Omental fat pad (tissue), 4 donors: ENCODE results near the gene SLC9C1. TPM values are rescaled to one million over a fixed set of nuclear protein-coding genes. Genes with fewer than 3 reads are reported as not detected.

Experiments used
- ATAC-seq: fragments of 150-250 bp; one replicate; pipeline ENCODE4 v1.9.1; 2016; ENCODE audit warnings: mild to moderate bottlenecking, moderate library complexity; ENCODE audit not compliant: low FRiP score
- DNase-seq: peaks from one replicate; pipeline ENCODE4 v3.0.0-alpha.2; 2019; ENCODE audit warnings: low spot score
- total RNA-seq, 4 donors: library from RNA; depleted of rRNA; stranded (reverse); fragments of >200 nt; gene quantifications; one replicate each; pipeline ENCODE4 v1.1.0, GENCODE V29; 2016
- TF ChIP-seq, protein P1 (sequence below), 3 donors: fragments of 450-650 bp; IDR thresholded peaks; one replicate each; pipeline ENCODE4 v1.5.1; 2016 to 2017; ENCODE audit warnings: antibody characterized with exemption in 3 of 3, mild to moderate bottlenecking in 3 of 3, moderate library complexity in 2 of 3

The SLC9C1 gene
- total RNA-seq, 4 donors from 2014 or later, result 0.19 to 1.9 (median 1.1) TPM

DNA sequence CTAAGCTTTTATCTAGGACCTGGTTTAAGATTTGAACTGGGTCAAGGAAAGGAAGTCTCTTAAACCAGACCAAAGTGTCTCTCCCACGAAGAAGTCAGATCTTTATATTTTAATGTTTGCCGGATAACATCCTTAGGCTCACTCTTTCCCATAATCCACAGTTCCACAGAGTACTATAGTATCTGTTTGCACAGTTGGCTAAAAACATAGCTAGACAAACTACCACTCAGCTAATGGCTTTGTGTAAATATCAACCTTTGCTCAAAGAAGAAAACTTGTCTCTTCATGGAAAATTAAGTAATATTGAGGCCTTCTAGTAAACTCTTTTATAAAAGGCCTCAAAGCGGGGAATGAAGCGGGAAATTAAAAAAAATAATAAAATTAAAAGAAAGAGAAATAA is 13.5 kb upstream of the SLC9C1 start:
- DNase-seq, result no peak
- TF ChIP-seq, protein P1, sequence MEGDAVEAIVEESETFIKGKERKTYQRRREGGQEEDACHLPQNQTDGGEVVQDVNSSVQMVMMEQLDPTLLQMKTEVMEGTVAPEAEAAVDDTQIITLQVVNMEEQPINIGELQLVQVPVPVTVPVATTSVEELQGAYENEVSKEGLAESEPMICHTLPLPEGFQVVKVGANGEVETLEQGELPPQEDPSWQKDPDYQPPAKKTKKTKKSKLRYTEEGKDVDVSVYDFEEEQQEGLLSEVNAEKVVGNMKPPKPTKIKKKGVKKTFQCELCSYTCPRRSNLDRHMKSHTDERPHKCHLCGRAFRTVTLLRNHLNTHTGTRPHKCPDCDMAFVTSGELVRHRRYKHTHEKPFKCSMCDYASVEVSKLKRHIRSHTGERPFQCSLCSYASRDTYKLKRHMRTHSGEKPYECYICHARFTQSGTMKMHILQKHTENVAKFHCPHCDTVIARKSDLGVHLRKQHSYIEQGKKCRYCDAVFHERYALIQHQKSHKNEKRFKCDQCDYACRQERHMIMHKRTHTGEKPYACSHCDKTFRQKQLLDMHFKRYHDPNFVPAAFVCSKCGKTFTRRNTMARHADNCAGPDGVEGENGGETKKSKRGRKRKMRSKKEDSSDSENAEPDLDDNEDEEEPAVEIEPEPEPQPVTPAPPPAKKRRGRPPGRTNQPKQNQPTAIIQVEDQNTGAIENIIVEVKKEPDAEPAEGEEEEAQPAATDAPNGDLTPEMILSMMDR (IDR thresholded peaks at IDR 0.05), result no peak
- no peak for ATAC-seq

DNA sequence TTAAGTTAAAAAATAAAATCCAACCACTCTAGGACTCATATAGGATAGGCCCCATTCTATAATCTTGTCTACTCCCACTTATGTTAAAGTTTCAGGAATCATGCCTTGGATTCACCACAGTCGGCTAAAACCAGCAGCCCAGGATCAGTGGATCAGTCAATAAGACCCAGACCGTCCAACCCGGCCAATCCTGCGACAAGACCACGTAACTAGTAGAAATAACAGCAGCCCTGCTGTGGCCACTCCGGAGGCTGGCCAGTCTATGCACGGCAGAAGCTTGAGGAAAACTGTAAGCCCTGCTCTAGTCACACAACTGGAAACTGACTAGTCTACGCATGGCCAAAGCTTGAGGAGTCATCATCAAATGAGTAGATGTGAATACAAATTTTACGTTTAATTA is 12.8 kb upstream of the SLC9C1 start:
- TF ChIP-seq, protein P1 (IDR thresholded peaks at IDR 0.05), result no peak
- no peak for ATAC-seq
- DNase-seq, result no peak

DNA sequence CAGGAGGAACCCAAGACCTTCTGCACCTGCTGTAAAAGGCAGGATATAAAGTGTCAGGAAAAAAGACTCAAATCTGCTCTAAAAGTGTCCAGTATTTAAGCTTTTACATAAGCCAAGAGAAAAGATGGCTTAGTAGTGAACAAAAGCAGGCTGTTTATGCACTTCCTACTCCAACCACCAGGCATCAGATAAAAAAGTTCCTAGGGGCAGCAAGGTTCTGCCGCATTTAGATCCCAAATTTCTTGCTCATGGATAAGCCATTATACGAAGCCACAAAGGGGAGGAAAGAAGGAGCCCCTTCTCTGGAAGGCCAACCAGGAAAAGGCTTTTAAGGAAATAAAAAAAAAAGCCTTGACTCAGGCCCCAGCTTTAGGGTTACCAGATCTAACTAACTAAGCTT is 10.6 kb upstream of the SLC9C1 start:
- TF ChIP-seq, protein P1 (IDR thresholded peaks at IDR 0.05), result no peak
- DNase-seq, result no peak
- no peak for ATAC-seq

DNA sequence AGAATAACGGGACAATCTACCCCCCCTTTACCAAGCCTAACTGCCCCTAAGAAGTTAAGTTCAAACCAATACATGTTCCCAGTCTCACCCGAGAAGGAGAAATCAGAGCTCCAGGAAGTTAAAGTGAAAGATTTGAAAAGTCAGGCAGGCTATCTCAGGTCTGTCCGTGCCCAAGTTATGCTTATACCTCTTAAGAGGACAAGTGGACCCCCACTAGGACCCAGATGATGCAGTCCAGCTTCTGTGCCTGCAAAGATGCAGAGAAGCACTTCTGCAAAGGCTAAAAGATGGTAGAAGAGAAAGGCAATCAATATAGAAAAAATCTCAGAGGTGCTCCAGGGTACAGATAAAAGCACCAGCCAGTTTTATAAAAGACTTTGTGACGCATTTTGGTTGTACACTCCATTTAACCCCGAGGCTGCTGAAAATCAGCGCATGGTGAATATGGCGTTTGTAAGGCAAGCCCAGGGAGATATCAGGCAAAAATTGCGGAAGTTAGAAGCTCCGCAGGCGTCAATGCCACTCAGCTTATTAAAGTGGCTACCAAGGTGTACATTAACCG is 9.8 kb upstream of the SLC9C1 start:
- DNase-seq, result no peak
- no peak for ATAC-seq
- TF ChIP-seq, protein P1 (IDR thresholded peaks at IDR 0.05), result no peak

DNA sequence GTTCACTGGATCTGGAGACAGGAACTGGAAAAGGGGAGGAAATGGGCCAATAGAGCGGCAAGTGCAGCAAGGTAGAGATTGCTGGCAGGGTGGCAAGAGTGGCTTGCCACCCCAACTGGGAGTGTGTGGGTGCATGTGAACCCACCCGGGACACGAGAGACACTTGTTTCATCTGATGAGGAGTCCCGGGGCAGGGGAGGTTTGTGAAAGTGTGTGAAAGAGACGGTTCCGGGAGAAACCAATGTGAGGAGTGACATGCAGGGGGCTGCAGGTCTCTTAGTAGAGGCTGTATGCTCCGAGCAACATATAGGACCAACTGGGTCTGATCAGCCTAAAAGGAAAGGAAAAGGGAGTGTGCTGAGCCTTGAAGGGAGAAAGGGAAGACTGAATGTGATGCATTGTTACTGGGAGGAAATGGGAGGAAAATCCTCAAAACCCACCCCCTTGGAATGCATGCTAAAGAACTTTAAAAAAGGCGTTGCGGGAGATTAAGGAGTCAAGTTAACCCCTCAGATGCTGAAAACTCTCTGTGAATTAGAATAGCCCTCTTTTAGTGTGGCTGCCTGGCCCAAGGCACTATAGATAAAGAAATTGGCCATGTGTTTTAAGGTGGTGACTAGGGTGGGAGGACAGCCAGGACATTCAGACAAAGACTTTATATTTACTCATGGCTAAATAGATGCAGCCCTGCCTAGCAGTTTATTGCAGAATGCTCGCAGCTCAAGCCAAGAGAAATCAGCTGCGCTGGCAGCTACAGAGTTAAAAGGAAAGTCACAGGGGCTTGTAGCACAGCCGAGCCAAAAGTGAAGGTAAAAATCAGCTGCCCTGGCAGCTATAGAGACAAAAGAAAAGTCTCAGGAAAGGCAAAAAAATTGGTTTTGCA is 9.1 kb upstream of the SLC9C1 start:
- ATAC-seq (peak; percentile 21), DNase-seq (no peak)
- TF ChIP-seq, protein P1 (IDR thresholded peaks at IDR 0.05), result no peak

DNA sequence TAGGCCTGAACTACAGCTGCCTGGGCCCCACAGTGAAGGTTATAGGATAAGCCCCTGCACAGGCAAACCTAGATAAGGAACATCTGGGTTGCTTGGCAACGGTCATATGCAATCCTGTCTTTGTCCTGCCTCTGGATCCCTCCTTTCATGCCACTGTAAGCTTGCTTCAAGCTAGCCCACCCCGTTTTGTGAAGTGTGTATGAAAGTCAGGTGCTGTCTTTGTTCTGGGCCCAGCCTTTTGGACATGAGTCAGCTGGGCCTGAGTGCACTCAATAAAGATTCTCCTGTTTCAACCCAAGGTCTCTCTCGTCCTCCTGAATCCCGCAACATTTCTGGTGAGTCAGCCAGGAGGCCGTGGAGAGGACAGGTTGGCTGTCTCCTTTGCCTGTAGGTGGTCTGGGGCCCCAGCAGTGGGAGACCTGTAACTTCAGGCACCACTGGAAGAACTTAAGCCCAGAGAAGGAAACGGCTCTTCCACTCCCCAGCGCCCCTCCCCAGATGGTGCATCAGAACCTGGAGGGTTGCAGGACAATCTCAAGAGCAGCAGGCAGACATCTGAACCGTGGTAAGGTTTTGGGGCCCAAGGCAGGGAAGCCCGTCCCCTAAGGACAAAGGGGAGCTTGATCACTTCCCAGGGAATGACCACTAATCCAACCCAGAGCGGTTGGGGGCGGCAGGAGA is 8.3 kb upstream of the SLC9C1 start:
- no peak for DNase-seq
- TF ChIP-seq, protein P1 (IDR thresholded peaks at IDR 0.05), result no peak
- ATAC-seq, result peak; percentile 31
